NCI-H1436 (cell line): Measurements from ENCODE around the gene LAMA2.

Experiments used
- DNase-seq: peaks from one replicate; lab custom pipeline; 2025; lab: John Stamatoyannopoulos, UW

Gene LAMA2

DNA sequence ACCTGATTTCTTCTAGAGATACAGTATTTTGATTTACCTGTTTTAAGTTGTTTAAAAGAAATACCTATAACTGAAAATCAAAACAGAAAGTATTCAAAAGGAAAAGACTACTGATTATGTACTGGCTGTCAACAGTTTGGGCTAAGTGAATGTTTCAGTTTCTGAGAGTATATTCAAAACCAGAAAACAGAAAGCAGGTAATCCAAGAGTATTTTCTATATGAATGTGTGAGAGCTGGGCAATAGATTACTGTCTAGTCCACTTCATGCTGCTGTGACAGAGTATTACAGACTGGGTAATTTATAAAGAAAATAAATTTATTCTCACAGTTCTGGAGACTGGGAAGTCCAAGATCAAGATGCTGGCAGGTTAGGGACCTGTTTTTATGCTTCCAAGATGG is 566.0 kb downstream of the LAMA2 start:
- no peak for DNase-seq

DNA sequence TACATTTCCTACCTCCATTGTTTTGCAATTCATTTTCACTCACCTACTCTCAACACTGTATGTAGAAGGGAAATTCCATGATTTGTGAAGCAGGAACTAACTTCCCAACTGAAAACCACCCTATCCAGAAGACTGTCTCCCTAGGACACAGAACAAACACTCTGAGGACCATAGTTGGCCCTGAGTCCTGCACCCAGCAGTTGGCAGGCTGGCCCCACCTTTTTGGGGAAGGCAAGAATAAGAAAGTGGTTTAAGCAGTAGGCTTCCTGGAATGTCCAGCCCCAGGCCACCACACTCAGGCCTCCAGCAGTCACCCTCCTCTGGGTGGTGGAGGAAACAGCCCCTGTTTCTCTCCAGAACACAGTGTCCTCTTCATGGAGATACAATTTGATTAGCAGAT is 568.2 kb downstream of the LAMA2 start:
- no peak for DNase-seq

DNA sequence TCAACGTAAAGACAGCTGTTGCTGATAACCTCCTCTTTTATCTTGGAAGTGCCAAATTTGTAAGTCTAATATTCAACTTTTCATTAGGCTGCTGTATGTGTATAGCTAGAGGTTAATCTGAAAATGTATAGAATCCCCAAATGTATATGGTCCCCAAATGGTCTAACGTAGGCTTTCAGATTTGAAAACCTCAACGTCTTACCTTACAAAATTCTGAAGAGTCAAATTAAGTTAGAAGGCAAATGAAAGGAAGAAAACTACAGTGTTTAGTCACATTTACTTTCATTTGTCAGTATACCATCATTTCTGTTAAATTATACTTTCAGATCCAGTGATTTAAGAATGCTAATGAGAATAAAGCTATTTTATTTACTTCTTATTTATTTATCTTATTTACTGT is 570.1 kb downstream of the LAMA2 start:
- DNase-seq: no peak

DNA sequence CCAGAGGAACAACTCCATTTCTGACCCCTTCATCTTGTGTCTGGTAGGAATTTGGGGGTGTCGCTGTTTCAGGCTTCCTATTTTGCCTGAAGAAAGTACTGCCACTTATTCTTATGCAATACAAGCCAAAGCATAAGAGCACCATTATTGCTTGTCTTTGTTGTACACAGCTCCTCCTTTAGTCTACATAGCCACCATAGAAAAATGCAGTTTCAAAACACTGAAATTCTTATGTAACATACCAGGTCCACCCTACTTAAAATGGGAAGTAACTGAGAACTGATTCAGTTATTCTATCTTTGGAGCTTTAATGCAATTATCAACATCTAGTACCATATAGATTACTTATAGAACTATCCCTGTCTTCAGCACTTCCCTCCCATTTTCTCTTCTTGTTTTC is 571.5 kb downstream of the LAMA2 start:
- no peak for DNase-seq

DNA sequence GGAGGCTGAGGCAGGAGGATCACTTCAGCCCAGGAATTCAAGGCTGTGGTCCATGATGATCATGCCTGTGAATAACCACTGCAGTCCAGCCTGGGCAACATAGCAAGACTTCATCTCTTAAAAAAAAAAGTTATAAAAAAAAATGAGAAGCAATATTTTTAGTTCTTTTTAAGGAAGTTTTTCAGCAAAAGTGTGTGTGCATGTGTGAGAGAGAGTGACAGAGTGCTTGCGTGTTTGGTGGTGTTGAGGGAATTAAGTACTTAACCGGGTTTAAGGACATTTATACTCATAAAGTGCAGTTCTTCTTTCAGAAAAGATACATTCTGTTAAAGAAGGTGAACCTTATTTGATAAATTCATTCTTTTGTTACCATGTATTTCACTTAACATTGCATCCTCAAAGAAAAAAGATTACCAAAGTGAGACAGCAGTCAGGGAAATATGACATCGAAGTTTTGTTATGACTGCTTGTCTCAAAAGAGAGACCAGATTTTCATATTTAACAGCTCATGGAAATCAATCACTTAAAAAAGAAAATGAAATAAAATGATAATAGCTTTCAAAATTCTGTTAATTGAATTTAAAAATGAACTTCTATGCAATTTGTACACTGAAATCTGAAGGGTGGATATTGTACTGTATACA is 572.3 kb downstream of the LAMA2 start:
- no peak for DNase-seq

DNA sequence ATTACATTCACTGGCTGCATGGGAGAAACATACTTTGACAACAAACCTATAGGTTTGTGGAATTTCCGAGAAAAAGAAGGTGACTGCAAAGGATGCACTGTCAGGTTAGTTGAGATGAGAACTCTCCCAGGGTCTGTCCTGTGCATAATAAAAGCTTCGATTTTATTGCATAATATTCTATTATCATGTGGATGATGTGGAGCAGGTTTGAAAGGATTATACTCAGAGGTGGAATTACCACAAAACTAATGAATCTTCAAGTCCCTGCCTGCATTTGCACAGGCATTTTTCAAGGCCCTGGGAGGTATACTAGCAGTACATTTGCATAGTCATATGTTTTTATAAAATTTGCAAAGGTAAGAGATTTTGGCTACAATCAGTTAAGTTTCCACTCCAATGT is 577.3 kb downstream of the LAMA2 start:
- DNase-seq: no peak

DNA sequence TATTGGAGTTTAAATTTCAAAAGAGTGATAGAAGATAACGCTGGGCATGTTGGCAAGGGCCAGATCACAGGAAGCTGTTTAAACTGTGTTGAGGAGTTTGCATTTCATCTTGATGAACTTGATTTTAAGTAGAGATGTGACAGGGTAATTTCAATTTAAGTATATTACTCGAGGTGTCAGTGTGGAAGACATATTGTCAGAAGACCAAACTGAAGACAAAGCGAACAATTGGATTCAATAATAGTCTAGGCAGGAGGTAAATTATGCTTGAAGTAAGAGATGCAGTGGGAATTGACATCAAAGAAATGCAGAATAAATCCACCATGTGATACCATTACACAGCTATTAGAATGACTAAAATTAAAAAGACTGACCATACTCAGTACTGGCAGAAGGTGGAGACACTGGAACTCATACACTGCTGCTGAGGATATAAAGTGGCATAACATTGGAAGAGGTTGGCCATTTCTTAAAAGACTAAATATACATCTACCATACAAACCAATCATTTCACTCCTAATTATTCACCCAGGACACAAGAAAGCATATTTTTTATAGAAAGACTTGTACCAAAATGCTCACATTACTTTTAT is 586.2 kb downstream of the LAMA2 start:
- DNase-seq: no peak

DNA sequence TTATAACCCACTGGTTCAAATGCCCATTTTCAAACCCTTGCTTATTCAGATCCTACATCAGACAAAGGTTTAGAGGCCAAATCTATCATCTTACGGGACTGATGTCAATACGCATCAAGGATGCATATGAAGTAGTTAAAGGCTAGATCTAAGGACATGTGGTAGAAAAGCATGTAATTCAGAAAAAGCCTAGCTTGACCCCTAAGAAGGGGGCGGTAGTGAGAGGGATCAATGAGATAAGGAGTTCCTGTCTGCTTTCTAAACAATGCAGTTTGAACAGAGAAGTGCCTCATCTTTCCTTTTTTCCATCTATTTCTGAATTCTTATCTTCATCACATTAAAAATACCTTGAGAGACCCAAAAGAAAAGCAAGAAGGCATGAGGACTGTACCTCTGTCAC is 589.3 kb downstream of the LAMA2 start:
- DNase-seq: no peak

DNA sequence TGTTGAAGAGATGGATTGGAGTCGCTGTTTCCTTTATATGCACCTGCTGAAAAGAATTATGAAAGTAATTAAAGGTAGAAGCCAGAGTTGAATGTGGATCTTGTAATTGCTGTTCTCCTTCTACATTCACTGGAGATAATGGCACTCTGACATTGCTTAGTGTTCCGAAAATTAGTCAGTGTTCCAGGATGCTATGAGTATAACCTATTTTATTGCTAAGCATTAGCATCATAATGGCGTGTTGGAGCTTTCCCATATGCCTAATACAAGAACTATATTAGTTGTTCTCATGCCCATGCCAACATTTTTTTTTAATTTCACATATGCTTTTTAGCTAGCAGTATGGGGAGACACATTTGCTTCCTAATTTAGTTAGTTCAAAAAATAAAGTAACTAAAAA is 590.6 kb downstream of the LAMA2 start:
- DNase-seq: peak; percentile 1

DNA sequence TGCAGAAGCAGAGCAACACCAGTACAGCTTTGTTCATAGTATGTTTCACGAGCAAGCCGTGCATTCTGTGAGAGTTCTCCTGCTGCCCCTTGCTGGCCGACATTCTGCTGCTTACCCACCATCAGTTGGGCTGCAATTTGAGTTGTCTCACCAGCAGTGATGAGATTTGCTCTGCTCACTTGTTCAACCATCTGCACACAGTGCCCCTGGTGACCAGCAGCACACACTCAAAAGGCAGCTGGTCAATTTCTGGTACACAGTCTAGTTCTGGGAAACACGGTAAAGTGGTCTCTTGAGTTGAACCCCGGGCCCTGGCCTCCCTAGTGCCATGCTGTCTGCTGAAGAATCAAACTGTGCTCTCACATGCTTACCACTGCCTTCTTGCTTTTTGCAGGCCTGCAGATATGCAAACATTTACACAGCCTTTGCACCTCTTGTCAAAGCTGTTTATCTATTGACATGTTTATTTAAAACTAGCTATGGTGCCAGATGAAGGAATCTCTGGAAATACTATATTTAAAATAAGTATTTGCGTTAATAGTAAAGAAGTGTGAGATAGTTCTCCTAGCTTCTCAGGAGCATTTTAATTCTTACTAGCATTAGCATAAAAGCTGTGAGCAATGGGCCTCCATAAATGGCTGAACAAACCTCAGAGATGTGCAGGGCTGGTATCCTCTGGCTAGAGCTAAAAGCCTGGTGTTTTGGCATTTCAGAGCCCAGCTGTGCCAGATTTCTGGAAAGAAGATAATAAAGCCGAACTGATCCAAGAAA is 592.7 kb downstream of the LAMA2 start:
- DNase-seq: no peak

DNA sequence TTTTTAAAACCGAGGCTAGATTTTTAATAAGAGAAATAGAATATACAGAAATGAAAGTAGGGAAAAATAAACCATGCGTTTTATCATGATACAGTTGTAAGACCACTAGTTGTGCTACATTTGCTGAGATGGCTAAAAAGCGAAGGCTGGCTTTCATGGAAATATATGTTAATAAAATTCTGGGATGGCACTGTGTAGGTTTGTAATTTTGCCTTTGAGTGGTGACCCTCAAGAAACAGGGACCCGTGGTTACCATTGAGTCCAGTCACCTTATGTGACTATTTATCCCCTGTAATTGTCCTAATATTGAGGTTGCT is 593.3 kb downstream of the LAMA2 start:
- no peak for DNase-seq

DNA sequence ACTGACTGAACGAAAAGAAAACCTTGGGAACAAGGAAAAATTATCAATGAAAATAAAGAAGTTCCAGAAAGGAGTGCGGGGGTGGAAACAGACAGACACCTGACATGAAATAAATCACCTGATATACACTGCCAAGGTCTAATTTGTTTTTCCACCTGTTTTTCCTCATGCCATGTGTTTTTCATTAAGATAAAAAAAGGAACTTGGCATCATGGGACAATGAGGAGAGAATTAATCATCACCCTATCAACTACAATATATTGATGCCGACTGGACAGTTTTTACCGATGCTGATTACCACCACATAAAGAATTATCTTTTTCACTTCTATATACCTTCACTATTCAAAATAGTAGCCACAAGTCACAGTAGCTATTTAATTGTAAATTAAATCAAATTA is 593.9 kb downstream of the LAMA2 start:
- DNase-seq: no peak

DNA sequence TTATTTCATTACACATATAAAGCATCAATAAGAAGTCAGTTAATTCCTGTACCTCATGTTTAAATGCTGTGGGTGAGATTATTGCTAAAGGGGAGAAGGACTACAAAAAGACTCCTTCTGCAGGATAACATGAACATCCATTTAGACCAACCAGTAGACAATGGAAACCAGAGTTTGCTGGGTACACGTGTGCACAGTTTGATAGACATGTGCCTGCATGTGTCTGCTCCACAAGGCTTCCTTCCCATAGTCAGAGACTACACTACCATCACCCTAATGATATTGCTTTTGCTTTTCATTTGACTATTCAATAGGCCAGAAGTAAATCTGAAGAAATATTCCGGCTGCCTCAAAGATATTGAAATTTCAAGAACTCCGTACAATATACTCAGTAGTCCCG is 595.4 kb downstream of the LAMA2 start:
- no peak for DNase-seq

DNA sequence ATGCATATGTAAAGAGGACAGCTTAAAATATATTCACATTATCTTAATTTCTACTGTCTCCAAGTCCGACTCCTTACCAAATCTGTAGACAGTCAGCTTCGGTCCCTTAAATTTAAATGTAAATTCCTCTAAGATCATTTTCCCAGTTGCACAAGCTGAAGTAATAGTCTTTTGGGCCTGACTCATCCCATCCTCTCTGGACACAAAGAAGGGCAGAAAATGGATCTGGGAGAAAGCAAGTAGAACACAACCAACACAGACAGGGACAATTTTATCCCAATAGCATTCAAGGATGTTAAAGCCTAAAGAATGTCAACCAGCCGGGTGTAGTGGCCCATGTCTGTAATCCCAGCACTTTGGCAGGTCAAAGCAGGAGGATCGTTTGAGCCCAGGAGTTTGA is 598.8 kb downstream of the LAMA2 start:
- DNase-seq: no peak

DNA sequence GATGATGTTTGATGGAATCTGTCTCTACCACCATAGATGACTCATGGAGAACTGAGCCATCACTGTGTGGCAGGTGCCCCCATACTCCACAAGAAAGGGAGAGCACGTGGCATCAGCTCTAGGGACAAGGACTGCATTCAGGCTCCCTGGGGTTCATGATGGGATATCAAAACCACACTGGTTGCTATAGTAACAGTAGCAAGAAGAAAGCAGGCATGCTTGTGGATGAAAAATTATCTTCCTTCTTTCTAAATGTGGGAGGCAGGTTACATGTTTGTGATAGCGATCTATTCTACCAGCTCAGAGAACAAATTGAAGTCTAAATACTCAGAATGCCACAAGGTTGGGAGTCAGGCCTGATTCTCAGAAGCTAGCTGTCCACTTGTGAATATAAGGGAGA is 602.8 kb downstream of the LAMA2 start:
- DNase-seq: no peak

DNA sequence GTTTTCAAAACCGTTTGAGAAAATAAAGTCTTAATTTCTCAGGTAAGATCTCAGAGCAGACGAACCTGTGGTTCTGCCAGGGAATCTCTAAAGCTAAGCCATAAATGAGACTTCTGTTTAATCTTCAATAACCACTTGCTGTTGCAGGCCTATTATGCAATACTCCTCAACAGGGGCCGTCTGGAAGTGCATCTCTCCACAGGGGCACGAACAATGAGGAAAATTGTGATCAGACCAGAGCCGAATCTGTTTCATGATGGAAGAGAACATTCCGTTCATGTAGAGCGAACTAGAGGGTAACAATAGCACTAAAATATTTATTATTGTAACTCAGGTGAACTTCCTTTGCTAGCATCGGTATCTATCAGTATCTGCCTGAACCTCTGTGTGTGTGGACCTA is 603.4 kb downstream of the LAMA2 start:
- no peak for DNase-seq

DNA sequence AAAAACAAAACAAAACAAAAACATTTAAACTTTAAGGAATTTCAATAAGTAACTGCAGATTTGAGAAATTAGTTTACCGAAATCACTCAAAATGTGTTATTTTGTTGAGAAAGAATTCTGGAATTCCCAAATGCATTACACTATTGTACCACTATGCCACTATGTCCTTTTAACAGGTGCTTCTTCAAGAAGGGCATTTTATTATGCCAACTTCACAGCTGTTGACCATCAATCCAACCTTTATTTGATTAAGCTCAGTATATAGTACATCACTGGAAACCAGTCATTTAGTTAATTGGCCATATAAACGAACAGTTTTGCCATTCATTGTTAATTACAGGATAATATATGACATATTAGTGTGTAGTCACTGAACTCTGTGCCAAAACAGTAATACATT is 605.4 kb downstream of the LAMA2 start:
- no peak for DNase-seq

DNA sequence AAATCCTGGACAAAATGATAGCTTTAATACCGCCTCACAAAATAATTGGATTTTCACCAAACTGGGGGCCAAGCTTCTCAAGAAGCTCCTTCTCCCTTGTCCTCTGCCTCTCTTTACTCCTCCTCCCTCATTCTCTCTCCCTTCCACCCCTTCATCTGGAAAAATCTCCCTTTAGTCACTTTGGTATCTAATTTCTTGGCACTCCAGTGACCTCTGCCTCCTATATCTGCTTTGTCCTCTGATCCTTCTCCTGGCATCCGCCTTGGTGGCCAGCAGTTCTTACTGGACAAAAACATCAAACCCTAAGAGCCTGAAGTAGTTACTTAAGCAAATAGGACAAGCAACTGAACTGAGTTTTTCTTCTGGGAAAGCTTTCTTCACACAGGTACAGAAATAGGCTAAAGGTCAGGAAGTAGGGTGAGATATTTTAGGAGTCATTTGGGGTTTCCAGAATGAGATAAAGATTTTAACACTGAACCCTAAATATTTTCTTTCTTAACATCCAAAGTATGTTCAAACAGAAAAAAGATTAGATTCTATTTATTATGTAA is 606.4 kb downstream of the LAMA2 start:
- no peak for DNase-seq

DNA sequence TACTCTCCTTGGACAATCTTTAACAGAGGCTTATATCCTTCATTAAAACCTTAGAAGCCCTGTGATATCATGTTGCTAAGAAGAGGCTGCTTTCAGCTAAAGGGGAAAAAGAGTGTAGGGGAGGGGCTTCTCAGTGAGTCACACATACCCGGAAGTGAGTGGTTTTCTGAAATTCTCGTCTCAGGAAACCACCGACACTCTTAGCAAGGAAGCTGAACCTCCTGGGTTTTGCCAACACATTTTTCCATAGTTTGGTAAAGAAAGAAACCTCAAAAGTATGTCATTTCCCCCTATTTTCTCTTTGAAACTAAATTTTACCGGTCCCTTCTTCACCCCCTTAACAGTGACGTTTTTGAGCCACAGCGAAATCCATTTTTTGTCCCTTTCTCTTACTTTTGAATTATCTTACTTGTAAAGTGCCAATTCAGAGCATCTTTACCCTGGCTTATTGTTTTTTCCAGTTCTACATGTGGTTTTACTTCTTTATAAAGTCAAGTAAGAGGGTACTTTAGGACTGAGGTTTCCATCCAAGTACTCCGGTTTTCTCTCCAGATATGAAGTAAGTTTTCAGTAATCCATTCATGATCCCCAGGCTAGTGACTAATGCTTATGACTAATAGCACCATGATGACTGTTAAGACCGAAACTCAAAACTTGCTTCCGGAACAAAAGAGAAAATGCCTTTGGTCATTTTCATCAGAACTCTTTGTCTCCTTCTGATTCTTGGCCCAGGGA is 607.8 kb downstream of the LAMA2 start:
- no peak for DNase-seq

DNA sequence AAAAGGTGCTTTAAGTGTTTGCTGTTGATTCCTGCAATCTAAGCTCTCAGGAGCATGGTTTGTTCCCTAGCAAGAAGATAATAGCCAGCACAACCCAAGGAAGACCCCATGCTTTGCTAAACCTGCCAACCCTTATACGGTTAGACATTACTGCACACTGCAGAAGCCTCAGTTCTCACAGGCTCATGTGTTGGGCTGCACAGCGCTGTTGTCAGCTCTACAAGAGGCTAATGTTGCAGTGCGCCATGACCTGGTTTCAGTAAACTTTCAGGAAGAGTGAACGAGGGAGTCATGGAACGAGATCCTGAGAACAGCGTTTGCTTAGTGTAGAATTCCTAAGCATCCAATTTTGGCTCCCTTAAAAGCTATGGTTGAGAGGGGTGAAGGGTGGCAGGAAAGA is 608.5 kb downstream of the LAMA2 start:
- DNase-seq: no peak

DNA sequence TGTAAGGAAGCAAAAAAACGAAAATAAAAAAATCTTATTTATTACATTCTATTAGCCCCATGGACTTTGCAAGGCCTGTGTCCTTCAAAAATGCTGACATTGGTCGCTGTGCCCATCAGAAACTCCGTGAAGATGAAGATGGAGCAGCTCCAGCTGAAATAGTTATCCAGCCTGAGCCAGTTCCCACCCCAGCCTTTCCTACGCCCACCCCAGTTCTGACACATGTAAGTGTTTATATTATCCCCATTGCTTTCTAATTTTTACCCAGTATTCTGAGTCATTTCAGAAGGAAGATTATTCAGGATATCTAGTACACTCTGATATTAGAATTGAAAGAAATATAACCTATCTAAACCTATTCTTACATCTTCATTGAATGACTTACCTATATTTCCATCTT is 609.3 kb downstream of the LAMA2 start:
- DNase-seq: no peak

DNA sequence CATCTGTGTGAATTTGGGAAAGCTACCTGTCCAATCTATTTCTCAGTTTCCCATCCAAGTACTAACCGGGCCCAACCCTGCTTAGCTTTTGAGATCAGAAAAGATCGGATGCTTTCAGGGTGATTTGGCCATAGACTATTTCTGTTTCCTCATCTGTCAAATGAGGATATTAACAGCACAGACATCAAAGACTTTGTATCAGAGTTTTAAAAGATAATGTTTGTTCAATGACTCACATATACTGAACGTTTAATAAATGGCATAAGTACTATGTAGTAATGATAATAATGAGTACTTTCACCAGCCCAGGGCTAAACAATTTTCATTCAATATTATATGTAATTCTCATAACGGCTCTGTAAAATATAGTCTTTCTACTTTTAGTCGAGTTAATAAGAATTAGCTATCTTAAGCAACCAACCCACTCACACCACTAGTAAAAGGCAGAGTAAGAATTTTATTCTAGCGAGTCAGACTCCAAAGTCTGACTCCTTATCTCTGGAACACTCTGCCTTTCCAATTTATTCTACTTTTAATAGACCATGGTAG is 610.5 kb downstream of the LAMA2 start:
- no peak for DNase-seq

DNA sequence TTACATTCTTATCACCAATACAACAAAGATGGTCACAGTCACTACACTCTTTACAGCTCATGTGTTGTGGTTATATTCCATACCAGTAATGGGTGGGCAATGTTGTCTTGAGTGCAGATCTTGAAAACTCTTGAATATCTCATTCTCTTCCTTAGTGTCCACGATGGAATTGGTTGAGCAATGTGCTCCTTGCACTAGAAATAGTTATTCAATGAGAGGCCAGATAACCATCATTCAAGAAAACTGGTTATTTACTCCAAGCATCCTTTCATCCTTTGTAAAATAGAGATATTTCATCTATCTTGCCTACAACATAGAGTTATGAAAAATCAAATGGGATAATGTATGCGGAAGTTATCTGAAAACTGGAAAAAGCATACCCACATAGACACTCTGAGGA is 611.2 kb downstream of the LAMA2 start:
- no peak for DNase-seq
